Neural progenitor cell (in vitro differentiated cells): ENCODE results near the gene ARHGAP8.

Experiments used
- EZH2phosphoT487 ChIP-seq: fragments of 200-600 bp; sonication (generic); IDR thresholded peaks from 2 replicates; pipeline ENCODE4 v1.6.1; 2017; ENCODE audit warnings: antibody characterized with exemption
- TF ChIP-seq, protein P1 (sequence below): fragments of 200-600 bp; sonication (generic); IDR thresholded peaks from 2 replicates; pipeline ENCODE4 v1.5.1; 2017; ENCODE audit warnings: antibody characterized with exemption, mild to moderate bottlenecking

DNA sequence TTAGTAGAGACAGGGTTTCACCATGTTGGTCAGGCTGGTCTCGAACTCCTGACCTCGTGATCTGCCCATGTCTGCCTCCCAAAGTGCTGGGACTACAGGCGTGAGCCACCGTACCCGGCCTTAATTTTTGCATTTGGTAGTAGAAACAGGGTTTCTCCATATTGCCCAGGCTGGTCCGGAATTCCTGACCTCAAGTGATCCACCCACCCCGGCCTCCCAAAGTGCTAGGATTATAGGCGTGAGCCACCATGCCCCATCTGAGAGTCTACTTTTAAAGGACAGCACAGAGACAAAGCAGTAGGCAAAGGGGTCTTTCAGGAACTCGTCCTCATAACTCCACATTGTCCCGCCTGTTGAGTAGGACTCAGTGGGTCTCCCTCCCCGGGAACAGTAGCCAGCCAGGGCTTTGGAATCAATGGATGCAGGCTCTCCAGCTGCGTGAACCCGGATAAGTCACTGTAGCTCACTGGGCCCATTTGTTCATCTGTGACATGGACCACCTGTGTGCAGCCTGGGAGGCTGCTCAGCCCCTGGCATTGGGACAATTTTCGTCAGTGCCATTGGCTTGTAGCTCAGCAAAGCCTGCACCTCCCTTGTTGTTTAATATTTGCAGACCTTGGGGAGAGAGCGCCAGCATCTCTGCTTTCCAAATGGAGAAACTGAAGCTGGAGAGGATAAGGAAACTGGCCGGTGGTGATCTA lies 86.1 kb downstream of the ARHGAP8 start:
- TF ChIP-seq, protein P1, sequence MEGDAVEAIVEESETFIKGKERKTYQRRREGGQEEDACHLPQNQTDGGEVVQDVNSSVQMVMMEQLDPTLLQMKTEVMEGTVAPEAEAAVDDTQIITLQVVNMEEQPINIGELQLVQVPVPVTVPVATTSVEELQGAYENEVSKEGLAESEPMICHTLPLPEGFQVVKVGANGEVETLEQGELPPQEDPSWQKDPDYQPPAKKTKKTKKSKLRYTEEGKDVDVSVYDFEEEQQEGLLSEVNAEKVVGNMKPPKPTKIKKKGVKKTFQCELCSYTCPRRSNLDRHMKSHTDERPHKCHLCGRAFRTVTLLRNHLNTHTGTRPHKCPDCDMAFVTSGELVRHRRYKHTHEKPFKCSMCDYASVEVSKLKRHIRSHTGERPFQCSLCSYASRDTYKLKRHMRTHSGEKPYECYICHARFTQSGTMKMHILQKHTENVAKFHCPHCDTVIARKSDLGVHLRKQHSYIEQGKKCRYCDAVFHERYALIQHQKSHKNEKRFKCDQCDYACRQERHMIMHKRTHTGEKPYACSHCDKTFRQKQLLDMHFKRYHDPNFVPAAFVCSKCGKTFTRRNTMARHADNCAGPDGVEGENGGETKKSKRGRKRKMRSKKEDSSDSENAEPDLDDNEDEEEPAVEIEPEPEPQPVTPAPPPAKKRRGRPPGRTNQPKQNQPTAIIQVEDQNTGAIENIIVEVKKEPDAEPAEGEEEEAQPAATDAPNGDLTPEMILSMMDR = no peak
- no peak for TF ChIP-seq EZH2phosphoT487
